Neural crest cell (in vitro differentiated cells): ENCODE measurements around the gene TEN1. TPM values are rescaled to one million over a fixed set of nuclear protein-coding genes. Genes with fewer than 3 reads are reported as not detected.

Source experiments
- DNase-seq: peaks from one replicate; pipeline ENCODE4 v3.0.0; 2021; ENCODE audit warnings: low read depth, mixed read lengths, low spot score
- H3K27ac Mint-ChIP-seq: one replicate; pipeline ENCODE4 v1.8.0; 2021; ENCODE audit warnings: mild to moderate bottlenecking, mixed read lengths; ENCODE audit not compliant: unreplicated experiment
- H3K27me3 Mint-ChIP-seq: 2 replicates; pipeline ENCODE4 v1.8.0; 2021; ENCODE audit warnings: low read depth, mild to moderate bottlenecking, mixed read lengths
- H3K36me3 Mint-ChIP-seq: 2 replicates; pipeline ENCODE4 v1.8.0; 2021; ENCODE audit warnings: low read depth, mild to moderate bottlenecking, mixed read lengths
- H3K4me1 Mint-ChIP-seq: 2 replicates; pipeline ENCODE4 v1.8.0; 2021; ENCODE audit warnings: mixed read lengths
- H3K4me3 Mint-ChIP-seq: one replicate; pipeline ENCODE4 v1.8.0; 2021; ENCODE audit warnings: mild to moderate bottlenecking, mixed read lengths
- H3K9me3 Mint-ChIP-seq: 2 replicates; pipeline ENCODE4 v1.8.0; 2021; ENCODE audit warnings: mixed read lengths
- total RNA-seq: library from RNA; stranded (reverse); gene quantifications from 2 replicates; pipeline ENCODE4 v1.2.1, GENCODE V29; 2021
- TF ChIP-seq, protein P1 (sequence below): fragments of 200-600 bp; sonication (generic); conservative IDR thresholded peaks from 2 replicates; pipeline ENCODE4 v1.5.0; 2021; ENCODE audit warnings: antibody characterized with exemption, mild to moderate bottlenecking

Gene TEN1
- total RNA-seq, 1 donor from 2014 or later, result 10.1 TPM

DNA sequence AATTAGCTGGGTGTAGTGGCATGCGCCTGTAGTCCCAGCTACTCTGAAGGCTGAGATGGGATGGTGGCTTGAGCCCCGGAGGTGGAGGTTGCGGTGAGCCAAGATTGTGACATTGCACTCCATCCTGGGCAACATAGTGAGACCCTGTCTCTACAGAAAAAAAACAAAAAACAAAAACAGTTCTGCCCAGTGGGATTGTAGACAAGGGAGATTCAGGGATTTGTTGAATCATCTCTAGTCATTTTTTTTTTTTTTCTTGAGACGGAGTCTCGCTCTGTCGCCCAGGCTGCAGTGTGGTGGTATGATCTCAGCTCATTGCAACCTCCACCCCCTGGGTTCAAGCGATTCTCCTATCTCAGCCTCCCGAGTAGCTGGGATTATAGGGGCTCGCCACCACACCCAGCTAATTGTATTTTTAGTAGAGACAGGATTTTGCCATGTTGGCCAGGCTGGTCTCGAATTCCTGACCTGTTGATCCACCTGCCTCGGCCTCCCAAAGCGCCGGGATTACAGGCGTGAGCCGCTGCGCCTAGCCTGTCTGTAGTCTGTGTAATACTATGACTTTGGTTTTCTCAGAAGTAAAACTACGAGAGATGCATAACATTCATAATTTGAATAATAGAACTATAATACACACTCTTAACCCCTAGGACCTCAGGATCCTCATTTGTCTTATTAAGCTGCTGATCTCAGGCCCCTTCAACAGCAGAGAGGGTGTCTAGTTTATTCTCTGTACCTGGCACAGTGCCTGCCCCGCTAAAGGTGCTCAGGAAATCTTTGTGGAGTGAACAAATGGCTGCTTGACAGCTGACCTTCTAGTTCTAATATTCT is 1.4 kb downstream of the TEN1 start:
- TF ChIP-seq, protein P1, sequence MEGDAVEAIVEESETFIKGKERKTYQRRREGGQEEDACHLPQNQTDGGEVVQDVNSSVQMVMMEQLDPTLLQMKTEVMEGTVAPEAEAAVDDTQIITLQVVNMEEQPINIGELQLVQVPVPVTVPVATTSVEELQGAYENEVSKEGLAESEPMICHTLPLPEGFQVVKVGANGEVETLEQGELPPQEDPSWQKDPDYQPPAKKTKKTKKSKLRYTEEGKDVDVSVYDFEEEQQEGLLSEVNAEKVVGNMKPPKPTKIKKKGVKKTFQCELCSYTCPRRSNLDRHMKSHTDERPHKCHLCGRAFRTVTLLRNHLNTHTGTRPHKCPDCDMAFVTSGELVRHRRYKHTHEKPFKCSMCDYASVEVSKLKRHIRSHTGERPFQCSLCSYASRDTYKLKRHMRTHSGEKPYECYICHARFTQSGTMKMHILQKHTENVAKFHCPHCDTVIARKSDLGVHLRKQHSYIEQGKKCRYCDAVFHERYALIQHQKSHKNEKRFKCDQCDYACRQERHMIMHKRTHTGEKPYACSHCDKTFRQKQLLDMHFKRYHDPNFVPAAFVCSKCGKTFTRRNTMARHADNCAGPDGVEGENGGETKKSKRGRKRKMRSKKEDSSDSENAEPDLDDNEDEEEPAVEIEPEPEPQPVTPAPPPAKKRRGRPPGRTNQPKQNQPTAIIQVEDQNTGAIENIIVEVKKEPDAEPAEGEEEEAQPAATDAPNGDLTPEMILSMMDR, result no peak
- Mint-ChIP-seq H3K4me3 (peak overlapping the region; percentile 99), H3K27me3 (no peaks in the 10 kb centered on the region), H3K27ac (peak overlapping the region; percentile 69), H3K9me3 (no peaks in the 10 kb centered on the region), H3K4me1 (peaks cover 64% of the 10 kb centered on the region), H3K36me3 (no peaks in the 10 kb centered on the region)
- no peak for DNase-seq

DNA sequence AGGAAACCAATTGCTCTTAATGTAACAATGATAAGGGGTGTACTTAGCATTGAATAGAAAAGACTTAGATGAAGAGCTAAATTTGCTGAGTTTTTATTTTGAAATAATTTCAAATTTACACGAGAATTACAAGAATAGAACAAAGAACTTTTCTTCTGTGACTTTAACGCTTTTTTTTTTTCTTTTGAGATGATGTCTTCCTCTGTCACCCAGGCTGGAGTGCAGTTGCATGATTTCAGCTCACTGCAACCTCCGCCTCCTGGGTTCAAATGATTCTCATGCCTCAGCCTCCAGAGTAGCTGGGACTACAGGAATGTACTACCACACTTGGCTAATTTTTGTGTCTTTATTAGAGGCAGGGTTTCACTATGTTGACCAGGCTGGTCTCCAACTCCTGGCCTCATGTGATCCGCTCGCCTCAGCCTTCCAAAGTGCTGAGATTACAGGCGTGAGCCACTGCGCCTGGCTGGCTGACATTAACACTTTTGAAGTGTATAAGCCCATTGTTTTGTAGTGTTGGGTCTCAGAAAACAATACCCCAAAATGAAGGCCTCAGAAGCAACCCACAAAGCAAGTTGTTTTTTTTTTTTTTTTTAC is 2.1 kb downstream of the TEN1 start:
- no peak for DNase-seq
- TF ChIP-seq, protein P1, result no peak
- H3K27me3 Mint-ChIP-seq, result no peaks in the 10 kb centered on the region
- H3K9me3 Mint-ChIP-seq, result no peaks in the 10 kb centered on the region
- H3K27ac Mint-ChIP-seq, result no peak overlapping the region
- peaks cover 57% of the 10 kb centered on the region for H3K4me1 Mint-ChIP-seq
- H3K36me3 Mint-ChIP-seq, result no peaks in the 10 kb centered on the region
- H3K4me3 Mint-ChIP-seq, result peak overlapping the region; percentile 99

DNA sequence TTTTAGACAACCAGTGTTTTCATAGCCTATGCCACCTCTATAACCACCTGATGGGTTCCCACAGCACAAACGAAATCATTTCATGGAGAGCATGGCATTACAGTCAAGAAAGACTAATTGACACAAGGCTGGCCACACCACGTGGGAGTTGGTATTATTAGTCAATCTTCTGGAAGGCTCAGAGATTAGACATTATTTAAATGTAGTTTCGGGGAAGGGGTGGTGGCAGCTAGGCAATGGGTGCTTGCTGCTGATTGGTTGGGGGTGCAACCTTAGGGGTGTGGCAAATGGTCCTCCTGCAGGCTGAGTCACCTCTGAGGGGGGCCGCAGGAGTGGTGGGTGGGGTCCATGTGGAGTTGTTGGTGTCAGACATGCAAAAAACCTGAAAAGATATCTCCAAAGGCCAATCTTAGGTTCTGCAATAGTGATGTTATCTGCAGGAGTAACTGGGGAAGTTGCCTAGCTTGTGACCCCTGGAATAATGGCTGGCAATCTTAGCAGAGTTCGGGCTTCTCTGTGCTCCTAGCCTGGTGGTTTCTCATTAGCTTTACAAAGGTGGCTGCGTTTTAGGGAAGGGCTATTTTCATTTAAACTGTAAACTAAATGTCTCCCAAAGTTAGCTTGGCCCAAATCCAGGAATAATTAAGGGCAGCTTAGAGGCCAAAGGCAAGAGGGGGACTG is 4.6 kb downstream of the TEN1 start:
- H3K4me1 Mint-ChIP-seq, result peaks cover 39% of the 10 kb centered on the region
- no peak overlapping the region for H3K27ac Mint-ChIP-seq
- TF ChIP-seq, protein P1, result no peak
- no peaks in the 10 kb centered on the region for H3K9me3 Mint-ChIP-seq
- H3K27me3 Mint-ChIP-seq, result no peaks in the 10 kb centered on the region
- peaks cover 3% of the 10 kb centered on the region for H3K36me3 Mint-ChIP-seq
- DNase-seq, result no peak
- peak overlapping the region; percentile 42 for H3K4me3 Mint-ChIP-seq

GRCh38 chr17:75985986-75986385 is 6.9 kb downstream of the TEN1 start:
- H3K27me3 Mint-ChIP-seq, result no peaks in the 10 kb centered on the region
- H3K4me3 Mint-ChIP-seq, result no peak overlapping the region
- H3K9me3 Mint-ChIP-seq, result no peaks in the 10 kb centered on the region
- no peak overlapping the region for H3K27ac Mint-ChIP-seq
- peaks cover 3% of the 10 kb centered on the region for H3K36me3 Mint-ChIP-seq
- TF ChIP-seq, protein P1, result no peak
- peaks cover 22% of the 10 kb centered on the region for H3K4me1 Mint-ChIP-seq
- no peak for DNase-seq

GRCh38 chr17:75987041-75987440 is 8.0 kb downstream of the TEN1 start:
- Mint-ChIP-seq H3K27ac (peak overlapping the region; percentile 27), H3K4me1 (peaks cover 20% of the 10 kb centered on the region), H3K27me3 (no peaks in the 10 kb centered on the region), H3K9me3 (no peaks in the 10 kb centered on the region), H3K36me3 (peaks cover 3% of the 10 kb centered on the region), H3K4me3 (no peak overlapping the region)
- TF ChIP-seq, protein P1, result no peak
- no peak for DNase-seq
